SJCRH30 (cell line): ENCODE data around the gene HYAL2. TPM values are rescaled to one million over a fixed set of nuclear protein-coding genes. Genes with fewer than 3 reads are reported as not detected.

Experiments used
- DNase-seq, 2 experiments: peaks; one replicate each; pipeline ENCODE4 v3.0.0-alpha.2; 2015 to 2020
- H3K27ac ChIP-seq: fragments of 250-450 bp; sonication (Bioruptor Pico); 2 replicates; pipeline ENCODE4 v1.5.1; 2020; ENCODE audit warnings: mild to moderate bottlenecking, moderate library complexity
- H3K27me3 ChIP-seq: fragments of 250-450 bp; sonication (Bioruptor Pico); 2 replicates; pipeline ENCODE4 v1.5.1; 2020; ENCODE audit warnings: mild to moderate bottlenecking, moderate library complexity
- H3K36me3 ChIP-seq: fragments of 250-450 bp; sonication (Bioruptor Pico); 2 replicates; pipeline ENCODE4 v1.5.1; 2020; ENCODE audit warnings: mild to moderate bottlenecking, moderate library complexity
- H3K4me1 ChIP-seq: fragments of 250-450 bp; sonication (Bioruptor Pico); 2 replicates; pipeline ENCODE4 v1.5.1; 2020; ENCODE audit warnings: mild to moderate bottlenecking, moderate library complexity
- H3K4me3 ChIP-seq: fragments of 250-450 bp; sonication (Bioruptor Pico); 2 replicates; pipeline ENCODE4 v1.5.1; 2020; ENCODE audit warnings: mild to moderate bottlenecking, moderate library complexity
- H3K9me3 ChIP-seq: fragments of 250-450 bp; sonication (Bioruptor Pico); replicated peaks from 2 replicates; pipeline ENCODE4 v1.5.1; 2020; ENCODE audit warnings: mild to moderate bottlenecking, moderate library complexity
- total RNA-seq: library from RNA; depleted of rRNA; stranded (reverse); fragments of >200 nt; shearing (Covaris generic); gene quantifications from 2 replicates; pipeline ENCODE4 v1.2.3, GENCODE V29; 2014

HYAL2 gene
- total RNA-seq, 1 experiment from 2014 or later = 47.2 TPM

GRCh38 chr3:50326182-50326541 is 3.6 kb upstream of the HYAL2 start:
- Histone ChIP-seq H3K4me1 (peaks cover 4% of the 10 kb centered on the region; the same call in 1 of the 2 replicates), H3K27ac (no peak overlapping the region), H3K4me3 (no peak overlapping the region), H3K36me3 (peaks cover 12% of the 10 kb centered on the region; the same call in 1 of the 2 replicates), H3K27me3 (no peaks in the 10 kb centered on the region), H3K9me3 (no peaks in the 10 kb centered on the region)
- DNase-seq = no peak

DNA sequence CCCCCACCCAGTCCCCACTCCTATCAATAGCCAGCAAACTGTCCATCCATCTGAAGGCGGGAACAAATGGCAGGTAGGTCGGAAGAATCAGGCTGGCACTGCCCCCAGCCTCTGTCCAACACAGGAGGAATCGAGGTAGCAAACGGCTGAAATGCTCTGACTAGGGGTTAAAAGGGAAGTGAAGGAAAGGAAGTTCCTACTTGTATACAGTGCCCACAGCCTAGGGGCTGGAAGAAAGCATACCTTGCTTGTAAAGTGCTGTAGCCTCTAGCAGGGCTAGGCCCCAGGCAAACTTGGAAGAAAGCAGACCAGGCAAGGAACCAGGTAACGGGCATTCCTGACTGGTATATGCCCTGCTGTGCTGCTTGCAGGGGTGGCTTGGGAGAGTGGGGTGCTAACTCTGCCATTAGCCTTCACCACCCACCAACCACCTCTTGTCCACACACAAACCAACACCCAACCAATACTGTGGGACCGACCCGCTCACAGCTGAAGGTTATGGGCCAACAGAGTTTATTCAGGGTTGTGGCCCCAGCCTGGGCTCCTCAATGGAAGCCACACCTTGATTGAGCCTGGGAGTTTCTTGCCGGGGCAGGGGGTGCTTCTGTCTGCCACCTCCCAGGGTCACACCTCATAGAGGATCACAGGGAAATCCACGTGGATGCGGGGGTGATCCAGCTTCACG is 3.1 kb upstream of the HYAL2 start:
- Histone ChIP-seq H3K27ac (no peak overlapping the region), H3K27me3 (no peaks in the 10 kb centered on the region), H3K4me3 (no peak overlapping the region), H3K36me3 (peaks cover 7% of the 10 kb centered on the region; the same call in 1 of the 2 replicates), H3K4me1 (peaks cover 4% of the 10 kb centered on the region; the same call in 1 of the 2 replicates), H3K9me3 (no peaks in the 10 kb centered on the region)
- no peak for DNase-seq

DNA sequence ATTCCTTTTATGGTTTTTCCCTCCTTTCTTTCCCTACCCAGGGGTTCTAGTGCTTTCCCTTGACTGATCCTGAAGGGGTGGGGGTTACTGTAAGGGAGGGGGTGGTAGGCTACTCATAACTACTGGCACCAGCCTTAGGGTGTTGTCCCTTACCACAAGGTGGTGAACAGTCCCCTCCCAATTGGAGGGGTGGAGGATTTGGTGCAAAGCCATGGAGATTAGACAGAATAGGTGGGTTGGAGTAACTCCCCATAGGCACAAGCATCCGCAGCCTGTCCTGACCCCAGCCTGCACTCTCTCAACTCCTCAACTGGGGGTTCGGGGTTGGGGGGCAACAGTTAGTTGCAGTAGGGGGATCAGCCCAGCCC is 2.6 kb upstream of the HYAL2 start:
- H3K9me3 ChIP-seq = no peaks in the 10 kb centered on the region
- no peak overlapping the region for H3K4me3 ChIP-seq
- H3K27ac ChIP-seq = no peak overlapping the region
- H3K27me3 ChIP-seq = no peaks in the 10 kb centered on the region
- peaks cover 4% of the 10 kb centered on the region; the same call in 1 of the 2 replicates for H3K4me1 ChIP-seq
- no peak for DNase-seq
- peaks cover 4% of the 10 kb centered on the region; the same call in 1 of the 2 replicates for H3K36me3 ChIP-seq

DNA sequence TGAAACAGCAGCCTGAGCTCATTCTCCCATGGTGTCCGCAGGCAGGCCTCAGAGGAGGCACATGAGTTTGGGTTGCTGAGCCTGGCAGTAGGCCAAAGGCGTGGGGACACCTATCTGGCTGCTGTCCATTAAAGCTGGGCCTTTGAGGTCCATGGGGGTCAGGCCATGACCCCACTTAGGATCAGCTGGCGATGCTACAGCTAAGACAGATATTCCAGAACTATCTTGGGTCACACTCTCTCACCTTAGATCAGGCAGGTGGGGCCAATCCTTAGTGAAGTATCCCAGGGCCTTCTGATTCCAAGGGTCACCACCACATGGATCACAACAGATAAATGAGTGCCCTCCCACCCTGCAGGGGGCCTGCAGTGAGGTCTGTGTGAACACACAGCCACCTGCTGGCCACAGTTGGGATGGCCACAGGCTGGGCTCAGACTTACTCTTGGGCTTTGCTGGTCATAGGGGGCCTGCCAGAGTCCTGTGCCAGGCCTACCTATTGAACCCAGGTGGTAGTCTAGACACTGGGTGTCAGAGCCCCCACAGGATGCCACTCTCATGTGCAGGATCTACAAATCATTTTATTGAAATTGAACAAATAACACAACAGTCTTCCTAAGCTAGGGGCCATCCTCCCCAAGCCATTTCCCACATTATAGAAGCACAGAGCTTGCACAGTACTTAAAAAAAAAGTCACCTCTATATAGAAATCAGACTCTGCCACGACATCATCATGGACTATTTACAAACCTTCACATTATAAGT is 2.0 kb upstream of the HYAL2 start:
- peaks cover 4% of the 10 kb centered on the region; the same call in 1 of the 2 replicates for H3K4me1 ChIP-seq
- H3K36me3 ChIP-seq = no peaks in the 10 kb centered on the region; the same call in 1 of the 2 replicates
- no peak overlapping the region for H3K4me3 ChIP-seq
- no peak overlapping the region for H3K27ac ChIP-seq
- no peaks in the 10 kb centered on the region for H3K27me3 ChIP-seq
- DNase-seq = peak; percentile 75 to 83
- no peaks in the 10 kb centered on the region for H3K9me3 ChIP-seq

- Histone ChIP-seq H3K4me3 (no peak overlapping the region), H3K27ac (no peak overlapping the region), H3K36me3 (peaks cover 5% of the 10 kb centered on the region), H3K9me3 (no peaks in the 10 kb centered on the region), H3K27me3 (no peaks in the 10 kb centered on the region), H3K4me1 (peaks cover 4% of the 10 kb centered on the region; the same call in 1 of the 2 replicates)
- no peak for DNase-seq
Measured at GRCh38 chr3:50323614-50324199, 1.2 kb upstream of the HYAL2 start.

DNA sequence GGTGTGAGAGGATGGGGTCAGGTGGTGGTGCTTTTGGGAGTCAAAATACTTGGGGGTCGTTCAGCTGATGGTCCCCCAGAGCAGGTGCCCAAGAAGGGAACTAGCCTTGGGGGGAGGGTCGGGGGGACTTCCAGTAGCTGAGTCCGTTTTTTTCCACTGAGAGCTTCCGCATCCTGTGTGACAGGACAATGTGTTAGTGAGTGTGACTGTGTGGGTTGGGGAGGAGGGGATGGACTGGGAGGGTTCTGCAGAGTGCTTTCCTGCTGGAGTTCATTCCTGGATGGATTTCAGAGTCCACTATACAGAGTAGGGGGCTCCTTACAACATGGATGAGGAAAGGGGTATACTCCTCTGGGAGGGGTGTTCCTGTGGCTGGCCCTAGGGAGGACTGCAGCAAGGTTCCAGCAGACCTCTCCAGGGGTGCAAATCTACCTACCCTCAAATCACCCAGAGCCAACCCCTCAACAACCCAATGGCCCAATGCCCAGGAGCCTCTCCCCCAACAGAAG is 601 bp upstream of the HYAL2 start:
- Histone ChIP-seq H3K4me1 (peaks cover 4% of the 10 kb centered on the region; the same call in 1 of the 2 replicates), H3K9me3 (no peaks in the 10 kb centered on the region), H3K27me3 (no peaks in the 10 kb centered on the region), H3K36me3 (peaks cover 5% of the 10 kb centered on the region), H3K27ac (no peak overlapping the region), H3K4me3 (no peak overlapping the region)
- no peak for DNase-seq

- H3K27ac ChIP-seq = peak overlapping the region; percentile 98
Measured at GRCh38 chr3:50322115-50322385, 495 bp downstream of the HYAL2 start.

GRCh38 chr3:50321336-50322114 is 1.0 kb downstream of the HYAL2 start:
- peak; percentile 89 to 92 for DNase-seq

More at GRCh38 chr3:50322115-50322385, 495 bp downstream of the HYAL2 start:
- Histone ChIP-seq H3K9me3 (no peaks in the 10 kb centered on the region), H3K4me1 (peaks cover 4% of the 10 kb centered on the region; the same call in 1 of the 2 replicates), H3K4me3 (peak overlapping the region; percentile 90), H3K36me3 (peaks cover 5% of the 10 kb centered on the region), H3K27me3 (no peaks in the 10 kb centered on the region)
- no peak for DNase-seq

DNA sequence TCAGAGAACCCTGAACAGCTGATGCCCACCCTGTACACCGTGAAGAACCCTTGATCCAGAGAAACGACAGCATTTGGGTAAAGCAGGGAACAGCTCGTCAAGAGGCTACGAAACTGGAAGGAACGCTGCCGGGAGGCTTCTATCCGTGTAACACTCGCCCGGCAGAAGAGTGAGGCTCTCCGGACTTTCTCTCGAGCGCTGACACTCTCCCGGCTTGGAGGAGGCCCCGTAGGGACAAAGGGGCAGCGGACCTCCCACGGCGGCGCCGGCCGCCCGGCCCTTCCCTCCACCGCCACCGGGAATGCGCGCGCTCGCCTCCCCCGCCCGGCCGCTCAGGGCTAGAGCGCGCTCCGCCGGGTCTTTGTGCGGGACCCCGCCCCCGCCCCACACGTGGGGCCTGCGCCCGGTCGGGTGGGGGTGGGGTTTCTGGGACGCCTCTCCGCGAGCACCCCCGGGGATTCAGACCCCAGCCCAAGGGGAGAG is 1.7 kb downstream of the HYAL2 start:
- peak; percentile 77 to 79 for DNase-seq
- Histone ChIP-seq H3K9me3 (no peaks in the 10 kb centered on the region), H3K27ac (peak overlapping the region; percentile 98), H3K36me3 (peaks cover 5% of the 10 kb centered on the region), H3K4me3 (peak overlapping the region; percentile 90), H3K27me3 (no peaks in the 10 kb centered on the region), H3K4me1 (peaks cover 4% of the 10 kb centered on the region; the same call in 1 of the 2 replicates)

More at GRCh38 chr3:50321336-50322114, 1.0 kb downstream of the HYAL2 start:
- no peaks in the 10 kb centered on the region for H3K27me3 ChIP-seq
- peak overlapping the region; percentile 90 for H3K4me3 ChIP-seq
- H3K4me1 ChIP-seq = peaks cover 4% of the 10 kb centered on the region; the same call in 1 of the 2 replicates
- H3K36me3 ChIP-seq = peaks cover 5% of the 10 kb centered on the region
- H3K9me3 ChIP-seq = no peaks in the 10 kb centered on the region
- H3K27ac ChIP-seq = peak overlapping the region; percentile 98

GRCh38 chr3:50319894-50320625 is 2.5 kb downstream of the HYAL2 start:
- Histone ChIP-seq H3K9me3 (no peaks in the 10 kb centered on the region), H3K36me3 (peaks cover 5% of the 10 kb centered on the region), H3K27ac (no peak overlapping the region; the same call in 1 of the 2 replicates), H3K4me3 (peak overlapping the region; percentile 90), H3K27me3 (no peaks in the 10 kb centered on the region), H3K4me1 (peaks cover 4% of the 10 kb centered on the region; the same call in 1 of the 2 replicates)
- DNase-seq = no peak

- no peaks in the 10 kb centered on the region for H3K27me3 ChIP-seq
- peaks cover 2% of the 10 kb centered on the region; the same call in 1 of the 2 replicates for H3K4me1 ChIP-seq
- H3K9me3 ChIP-seq = no peaks in the 10 kb centered on the region
- no peak overlapping the region for H3K4me3 ChIP-seq
- H3K27ac ChIP-seq = no peak overlapping the region
- peaks cover 5% of the 10 kb centered on the region for H3K36me3 ChIP-seq
- no peak for DNase-seq
Measured at GRCh38 chr3:50319181-50319893, 3.2 kb downstream of the HYAL2 start.

- Histone ChIP-seq H3K27me3 (no peaks in the 10 kb centered on the region), H3K4me1 (no peaks in the 10 kb centered on the region; the same call in 1 of the 2 replicates), H3K36me3 (peaks cover 5% of the 10 kb centered on the region), H3K27ac (no peak overlapping the region), H3K4me3 (no peak overlapping the region), H3K9me3 (no peaks in the 10 kb centered on the region)
- no peak for DNase-seq
Measured at GRCh38 chr3:50318615-50319014, 3.9 kb downstream of the HYAL2 start.

GRCh38 chr3:50318163-50318562 is 4.4 kb downstream of the HYAL2 start:
- no peaks in the 10 kb centered on the region; the same call in 1 of the 2 replicates for H3K4me1 ChIP-seq
- no peaks in the 10 kb centered on the region for H3K27me3 ChIP-seq
- DNase-seq = no peak
- H3K9me3 ChIP-seq = no peaks in the 10 kb centered on the region
- H3K27ac ChIP-seq = no peak overlapping the region
- peaks cover 5% of the 10 kb centered on the region for H3K36me3 ChIP-seq
- H3K4me3 ChIP-seq = no peak overlapping the region
